ENCODE measurements around the gene AP3D1.
"Not testable (repeated sequence)": the region's sequence is repeated elsewhere in the genome, so short reads cannot be mapped to it uniquely, and the experiment has no call there.

Gene AP3D1

DNA sequence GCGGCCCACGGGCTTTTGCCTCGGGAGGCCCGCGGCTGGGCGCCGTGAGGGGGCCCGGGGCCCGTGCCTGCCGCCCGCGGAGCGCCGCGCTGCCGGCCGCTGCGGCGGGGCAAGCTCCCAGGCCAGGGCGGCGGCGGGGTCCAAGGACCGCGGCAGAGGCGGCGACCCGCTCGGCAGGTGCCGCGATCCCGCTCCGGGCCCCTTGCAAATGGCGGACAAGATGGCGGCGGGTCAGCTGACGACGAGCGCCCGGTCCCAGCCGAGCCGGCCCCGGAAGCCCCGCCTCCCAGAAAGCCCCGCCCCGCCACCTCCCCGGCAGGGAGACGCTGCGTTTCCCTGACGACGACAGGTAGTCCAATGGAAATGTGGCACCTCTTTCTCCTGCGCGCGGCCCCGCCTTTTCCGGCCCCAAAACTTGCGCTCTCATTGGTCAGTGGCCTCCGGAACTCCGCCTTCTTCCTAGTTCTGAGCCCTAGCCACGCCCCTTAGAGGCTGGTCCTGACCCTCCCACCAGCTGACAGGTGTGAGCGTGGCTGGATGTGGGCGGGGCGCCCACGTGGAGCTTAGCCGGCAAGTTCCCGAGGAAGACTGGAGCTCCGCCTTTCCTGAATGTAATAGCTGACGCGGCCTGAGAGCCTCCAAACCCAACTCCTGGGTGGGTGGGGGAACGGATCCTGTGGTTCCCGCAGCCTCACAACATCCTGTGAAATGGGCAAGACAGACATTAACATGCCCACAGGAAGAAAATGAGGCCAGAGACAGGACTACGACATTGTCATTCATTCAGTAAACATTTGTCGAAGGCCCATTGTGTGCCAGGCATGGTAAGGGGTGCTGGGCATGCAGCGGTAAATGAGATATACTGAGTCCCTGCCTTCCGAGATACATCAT, at the start of gene AP3D1:
Gene AP3D1 (minus strand): TSS at position 228 of the 891 bp plus-strand sequence. CDS start 232 bp downstream, outside the sequence.
- DNase-seq, result peak; percentile 99

DNA sequence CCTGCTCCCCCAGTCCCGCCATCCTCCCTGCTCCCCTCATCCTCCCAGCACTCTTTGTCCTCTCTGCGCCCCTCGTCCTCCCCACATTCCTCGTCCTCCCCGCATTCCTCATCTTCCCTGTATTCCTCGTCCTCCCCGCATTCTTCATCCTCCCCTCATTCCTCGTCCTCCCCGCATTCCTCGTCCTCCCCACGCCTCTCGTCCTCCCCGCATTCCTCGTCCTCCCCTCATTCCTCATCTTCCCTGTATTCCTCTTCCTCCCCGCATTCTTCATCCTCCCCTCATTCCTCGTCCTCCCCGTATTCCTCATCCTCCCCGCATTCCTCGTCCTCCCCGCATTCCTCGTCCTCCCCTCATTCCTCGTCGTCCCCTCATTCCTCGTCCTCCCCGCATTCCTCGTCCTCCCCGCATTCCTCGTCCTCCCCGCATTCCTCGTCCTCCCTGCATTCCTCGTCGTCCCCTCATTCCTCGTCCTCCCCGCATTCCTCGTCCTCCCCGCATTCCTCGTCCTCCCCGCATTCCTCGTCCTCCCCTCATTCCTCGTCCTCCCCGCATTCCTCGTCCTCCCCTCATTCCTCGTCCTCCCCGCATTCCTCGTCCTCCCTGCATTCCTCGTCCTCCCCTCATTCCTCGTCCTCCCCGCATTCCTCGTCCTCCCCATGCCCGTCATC, 49.4 kb upstream of the AP3D1 start:
- not testable (repeated sequence) for DNase-seq

DNA sequence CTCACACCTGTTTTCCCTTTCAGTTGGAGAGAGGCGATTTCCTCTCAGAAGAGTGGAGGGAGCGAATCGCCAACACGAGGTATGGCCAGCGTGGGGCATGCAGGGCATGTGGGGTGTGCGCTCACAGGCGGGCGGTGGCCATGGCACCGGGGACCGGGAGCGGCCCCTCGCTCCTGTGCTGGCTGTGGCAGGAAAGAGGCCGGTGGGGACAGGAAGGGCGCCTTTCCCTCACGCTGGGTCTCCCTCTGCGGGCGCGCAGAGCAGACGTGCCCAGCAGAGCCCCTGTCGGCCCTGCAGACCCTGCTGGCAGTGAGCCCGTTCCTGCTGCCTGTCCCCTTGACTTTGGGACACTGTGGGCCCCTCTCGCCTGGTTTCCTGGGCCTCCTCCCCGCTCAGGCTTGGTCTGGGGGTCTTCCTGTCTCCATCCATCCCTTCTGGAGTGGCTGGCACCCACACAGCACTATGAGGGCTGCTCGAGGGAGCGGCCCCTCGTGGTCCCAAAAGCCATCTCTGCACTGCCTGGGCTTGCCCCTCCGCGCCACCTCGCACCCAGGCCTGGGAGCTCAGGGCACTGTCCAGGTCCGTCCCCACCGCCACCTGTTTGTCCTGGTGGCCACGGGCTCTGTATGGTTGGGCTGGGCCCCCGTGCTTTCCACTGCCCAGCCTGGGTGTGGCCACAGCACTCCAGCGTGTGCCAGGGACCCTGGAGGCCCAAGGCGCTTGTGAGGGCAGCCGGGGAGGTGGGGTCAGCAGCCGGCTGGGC, 48.7 kb upstream of the AP3D1 start:
- DNase-seq, result no peak

DNA sequence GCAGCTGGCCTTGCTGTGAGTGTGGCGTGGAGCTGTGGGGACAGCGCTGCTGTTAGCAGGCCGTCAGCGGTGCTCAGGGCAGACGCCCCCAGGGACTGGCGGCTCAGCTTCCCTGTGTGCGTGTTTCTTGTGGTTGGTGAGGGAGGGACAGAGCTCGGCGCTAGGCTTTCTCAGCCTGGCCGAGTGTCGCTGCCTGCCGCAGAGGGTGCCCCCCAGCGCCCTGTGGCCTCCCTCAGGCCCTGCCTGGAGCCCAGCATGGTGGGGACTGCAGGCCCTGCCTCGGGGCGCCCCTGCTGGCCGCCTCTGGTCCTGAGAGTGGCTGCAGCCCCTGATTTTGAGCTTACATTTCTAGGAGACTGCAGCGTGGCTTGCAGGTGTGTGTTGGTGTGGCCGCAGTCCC, 47.8 kb upstream of the AP3D1 start:
- no peak for DNase-seq

DNA sequence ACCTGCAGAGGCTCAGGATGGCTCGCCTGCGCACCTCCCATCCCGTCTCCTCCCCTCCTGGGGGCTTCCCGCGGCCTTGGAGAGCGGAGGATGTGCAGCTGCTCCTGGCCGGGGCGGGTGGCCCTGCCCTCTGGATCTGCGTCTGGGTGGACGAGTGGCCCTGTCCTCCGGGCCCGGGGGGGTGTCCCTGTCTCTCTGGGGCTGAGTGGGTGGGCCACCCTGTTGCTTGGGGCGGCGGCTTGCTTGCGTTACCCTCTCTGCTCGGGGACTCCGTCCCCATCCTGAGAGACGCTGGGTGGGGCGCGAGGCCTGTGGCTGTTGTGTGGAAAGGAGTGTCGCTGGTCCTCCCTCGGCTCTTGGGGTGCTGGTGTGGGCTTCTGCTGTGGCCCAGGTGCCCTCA, 47.0 kb upstream of the AP3D1 start:
- no peak for DNase-seq

DNA sequence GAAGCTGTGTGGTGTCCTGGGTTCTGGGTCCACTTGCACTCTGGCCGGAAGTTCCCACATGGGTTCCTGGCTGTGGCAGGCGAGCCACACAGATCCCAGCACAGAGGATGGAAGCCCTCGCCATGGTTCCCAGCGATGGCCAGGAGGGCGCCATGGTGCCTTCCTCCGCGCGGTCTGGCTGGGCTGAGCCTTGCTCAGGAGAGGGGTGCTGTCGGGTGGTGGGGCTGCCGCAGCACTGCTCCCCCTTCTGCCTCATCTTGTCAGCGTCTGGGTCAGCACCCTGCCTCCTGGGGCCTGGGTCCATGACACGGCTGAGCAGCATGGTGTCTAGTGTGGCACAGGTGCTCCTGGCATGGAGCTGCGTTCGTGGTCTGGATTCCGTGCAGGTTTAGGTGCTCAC, 45.9 kb upstream of the AP3D1 start:
- no peak for DNase-seq

DNA sequence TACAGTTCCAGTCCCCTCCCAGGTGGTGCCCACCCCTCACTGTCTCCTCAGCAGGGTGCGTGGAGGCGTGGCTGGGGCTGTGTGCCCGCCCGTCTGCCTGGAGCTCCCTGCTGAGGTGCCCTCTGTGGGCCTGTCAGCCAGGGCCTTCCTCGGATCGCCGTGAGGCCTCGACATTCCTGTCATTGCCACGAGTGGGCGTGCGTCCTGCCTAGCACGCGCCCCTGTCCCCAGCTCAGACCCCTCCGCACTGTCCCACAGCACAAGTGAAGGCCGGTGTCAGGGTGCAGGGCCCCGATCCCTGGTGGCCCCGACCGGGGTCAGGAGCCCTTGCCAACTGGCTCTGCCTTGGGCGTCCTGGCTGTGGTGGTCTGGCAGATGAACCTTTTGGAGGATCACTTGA, 44.5 kb upstream of the AP3D1 start:
- DNase-seq, result no peak

DNA sequence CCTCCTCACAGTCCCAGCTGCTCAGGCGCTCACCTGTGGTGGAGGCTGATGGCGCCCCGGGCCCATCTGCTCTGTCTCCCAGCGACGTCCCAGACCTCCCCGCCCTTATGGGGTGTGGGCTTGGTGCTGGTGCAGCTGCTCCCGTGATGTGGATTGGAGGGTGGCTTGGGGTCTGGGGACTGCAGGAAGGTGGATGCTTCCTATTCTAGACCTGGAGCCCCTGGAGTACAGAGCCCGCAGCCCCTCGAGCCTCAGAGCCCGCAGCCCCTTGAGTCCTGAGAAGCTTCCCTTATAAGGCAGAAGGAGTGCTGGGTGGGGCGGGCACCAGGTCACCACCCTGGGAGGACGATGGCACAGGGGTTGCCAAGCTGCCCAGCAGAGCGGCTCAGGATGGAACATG, 44.0 kb upstream of the AP3D1 start:
- DNase-seq, result no peak

DNA sequence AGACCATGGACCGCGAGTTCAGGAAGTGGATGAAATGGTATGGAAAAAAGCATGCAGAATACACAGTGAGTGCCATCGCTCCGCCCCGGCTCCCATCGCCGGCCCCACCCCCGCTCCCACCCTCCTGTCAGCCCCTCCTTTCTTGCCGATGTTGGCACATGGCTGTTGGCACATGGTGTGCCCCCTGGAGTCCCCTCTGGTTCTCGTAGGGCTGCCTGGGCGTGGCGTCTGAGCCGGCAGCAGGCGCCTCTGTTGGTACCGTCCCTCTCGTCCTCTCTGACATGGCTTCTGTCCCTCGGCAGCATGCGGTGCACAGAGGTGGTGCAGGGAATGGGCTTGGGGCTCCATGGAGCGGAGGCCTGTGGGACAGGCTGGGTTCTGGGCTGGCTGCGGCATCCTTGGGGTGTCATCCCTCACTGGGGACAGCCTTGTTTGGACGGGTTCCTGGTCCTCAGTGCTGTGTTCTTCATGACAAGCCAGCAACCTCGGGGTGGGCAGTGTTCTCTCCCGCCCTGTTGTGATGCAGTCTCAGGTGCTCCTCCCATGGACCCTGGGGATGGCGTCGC, 43.2 kb upstream of the AP3D1 start:
- DNase-seq, result no peak

DNA sequence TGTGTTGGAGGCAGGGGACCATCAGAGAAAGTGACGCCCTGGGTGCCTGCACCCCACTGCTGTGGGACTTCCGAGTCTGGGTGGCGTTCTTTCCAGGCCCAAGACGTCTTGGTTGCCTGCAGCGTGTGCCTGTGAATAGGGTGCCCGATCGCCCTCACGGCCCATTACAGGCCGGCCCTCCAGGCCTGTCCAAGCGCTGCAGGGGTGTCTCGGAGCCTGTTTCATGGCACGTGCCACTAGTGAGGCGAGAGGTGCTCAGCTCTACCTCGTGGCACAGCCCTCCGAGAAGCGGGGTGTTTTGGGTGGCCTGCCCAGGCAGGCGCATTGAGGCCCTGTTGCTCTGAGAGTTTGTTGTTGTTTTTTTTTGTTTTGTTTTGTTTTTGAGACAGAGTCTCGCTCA, 42.4 kb upstream of the AP3D1 start:
- no peak for DNase-seq

DNA sequence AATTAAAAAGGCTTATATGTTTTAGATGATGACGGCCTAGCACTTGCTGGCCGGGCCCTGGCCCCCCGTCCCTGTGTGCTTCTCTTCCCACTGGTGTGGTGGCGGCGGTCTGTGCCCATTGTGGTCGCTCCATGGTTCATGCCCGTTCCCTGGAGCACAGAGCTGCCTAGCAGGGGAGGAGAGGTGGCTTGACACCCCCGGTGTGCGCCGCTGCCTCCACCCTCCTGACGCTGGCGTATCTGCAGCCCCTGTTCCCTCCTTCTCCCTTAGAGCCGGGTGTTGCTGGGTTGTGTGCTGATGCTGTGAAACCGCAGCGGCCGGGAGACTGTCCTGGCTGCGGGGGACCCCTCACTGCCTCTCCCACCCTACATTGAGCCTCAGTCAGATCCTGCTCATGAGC, 41.5 kb upstream of the AP3D1 start:
- DNase-seq, result no peak

DNA sequence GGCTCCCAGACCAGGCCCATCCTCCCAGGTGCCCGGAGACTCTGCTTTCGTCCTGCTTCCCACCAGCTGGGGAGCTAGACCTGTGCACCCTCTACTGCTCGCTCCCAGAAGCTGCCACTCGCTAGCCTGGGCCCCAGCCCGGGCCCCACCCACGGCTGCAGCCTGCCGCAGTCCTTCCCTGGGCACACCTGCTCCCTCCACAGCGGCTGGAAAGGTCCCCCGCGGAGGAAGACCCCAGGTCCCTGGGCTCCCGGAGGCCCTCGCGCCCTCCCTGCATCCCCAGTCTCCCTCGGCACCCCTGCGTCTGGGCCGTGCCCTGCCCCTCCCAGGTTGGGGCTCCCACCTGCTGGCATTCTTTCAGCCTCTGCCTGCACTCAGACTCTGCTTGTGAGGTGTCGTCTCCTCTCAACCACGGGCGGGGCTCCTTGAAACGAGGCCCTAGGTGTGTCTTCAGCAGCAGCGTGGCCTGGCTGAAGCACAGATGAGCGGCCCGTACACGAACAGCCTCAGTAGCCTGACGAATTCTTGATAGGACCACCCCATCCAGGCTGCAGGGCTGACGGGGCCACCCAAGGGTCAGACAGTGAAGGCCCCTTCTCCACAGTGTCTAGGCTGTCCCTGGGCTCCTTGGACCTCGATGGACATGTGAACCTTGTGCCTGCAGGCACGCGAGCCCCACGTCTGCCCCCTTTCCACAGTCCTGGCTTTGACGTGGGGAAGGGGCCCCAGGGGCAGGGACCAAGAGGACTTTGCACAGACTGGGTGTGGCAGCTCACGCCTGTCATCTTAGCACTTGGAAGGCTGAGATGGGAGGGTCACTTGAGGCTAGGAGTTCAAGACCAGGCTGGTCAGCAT, 40.3 kb upstream of the AP3D1 start:
- no peak for DNase-seq

DNA sequence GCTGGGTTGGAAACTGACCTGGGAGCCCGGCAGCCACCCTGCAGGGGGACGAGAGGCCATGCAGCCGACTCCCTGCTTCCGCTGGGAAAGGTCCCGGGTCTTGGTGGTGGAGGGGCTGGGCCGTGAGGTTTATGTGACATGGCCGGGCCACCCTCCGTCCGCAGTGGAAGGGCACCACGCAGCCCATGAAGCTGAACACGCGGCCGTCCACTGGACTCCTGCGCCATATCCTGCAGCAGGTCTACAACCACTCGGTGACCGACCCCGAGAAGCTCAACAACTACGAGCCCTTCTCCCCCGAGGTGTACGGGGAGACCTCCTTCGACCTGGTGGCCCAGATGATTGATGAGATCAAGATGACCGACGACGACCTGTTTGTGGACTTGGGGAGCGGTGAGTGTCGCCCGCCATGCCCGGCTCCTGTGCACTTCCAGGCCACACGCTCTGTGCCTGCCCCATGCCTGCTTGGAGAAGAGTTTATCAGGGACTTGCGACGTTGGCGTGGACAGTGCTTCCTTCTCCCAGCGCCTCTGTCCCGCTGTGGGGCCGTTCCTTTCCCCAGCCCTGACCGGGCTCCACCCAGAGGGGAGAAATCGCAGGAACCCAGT, 39.6 kb upstream of the AP3D1 start:
- no peak for DNase-seq

DNA sequence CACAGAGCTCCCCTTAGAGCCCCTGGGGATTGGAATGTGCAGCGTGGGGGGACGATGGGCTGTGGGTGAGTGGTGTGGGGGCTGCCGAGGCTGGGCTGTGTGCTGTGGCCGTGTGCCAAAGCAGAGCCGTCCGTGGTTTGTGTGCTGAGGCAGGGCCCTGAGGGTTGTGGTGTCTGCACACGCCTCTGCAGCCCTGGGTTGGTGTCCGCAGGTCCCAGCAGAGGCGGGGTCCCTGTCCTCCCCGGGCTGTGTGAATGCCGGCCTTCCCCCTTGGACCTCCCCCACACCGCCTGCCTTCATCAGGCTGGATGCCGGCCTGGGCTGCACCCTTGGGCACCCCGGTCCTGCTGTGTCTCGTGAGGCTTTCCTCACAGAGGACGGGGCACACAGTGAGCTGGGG, 38.5 kb upstream of the AP3D1 start:
- DNase-seq, result no peak

DNA sequence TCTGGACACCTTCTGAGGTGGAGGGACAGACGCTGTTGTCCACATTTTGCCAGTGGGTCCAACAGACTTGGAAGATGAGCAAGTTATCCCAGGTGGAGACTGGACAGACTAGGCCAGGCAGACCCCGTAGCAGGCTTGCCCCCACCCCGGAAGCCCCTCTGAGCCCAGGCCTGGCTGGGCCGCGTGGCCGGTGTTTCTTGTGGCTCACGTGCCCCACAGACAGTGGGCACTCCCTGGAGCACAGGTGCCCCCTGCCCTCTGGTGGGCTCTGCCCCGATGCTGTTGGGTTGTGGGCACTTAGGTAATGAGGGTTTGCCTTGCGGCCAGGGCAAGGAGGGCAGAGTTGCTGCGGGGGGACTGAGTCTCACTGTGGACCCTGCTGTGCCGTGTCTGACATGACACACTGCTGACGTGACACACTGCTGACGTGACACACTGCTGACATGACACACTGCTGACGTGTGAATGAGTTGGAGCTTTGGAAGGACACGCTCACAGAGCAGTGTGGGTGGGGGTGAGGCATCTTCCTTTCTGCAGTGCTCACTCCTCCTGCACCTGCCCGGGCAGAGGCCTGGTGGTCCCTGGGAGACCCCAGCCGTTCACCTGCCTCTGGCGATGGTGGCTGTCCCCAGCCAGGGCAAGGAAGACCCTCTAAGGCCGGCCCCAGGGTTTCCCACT, 37.5 kb upstream of the AP3D1 start:
- no peak for DNase-seq

DNA sequence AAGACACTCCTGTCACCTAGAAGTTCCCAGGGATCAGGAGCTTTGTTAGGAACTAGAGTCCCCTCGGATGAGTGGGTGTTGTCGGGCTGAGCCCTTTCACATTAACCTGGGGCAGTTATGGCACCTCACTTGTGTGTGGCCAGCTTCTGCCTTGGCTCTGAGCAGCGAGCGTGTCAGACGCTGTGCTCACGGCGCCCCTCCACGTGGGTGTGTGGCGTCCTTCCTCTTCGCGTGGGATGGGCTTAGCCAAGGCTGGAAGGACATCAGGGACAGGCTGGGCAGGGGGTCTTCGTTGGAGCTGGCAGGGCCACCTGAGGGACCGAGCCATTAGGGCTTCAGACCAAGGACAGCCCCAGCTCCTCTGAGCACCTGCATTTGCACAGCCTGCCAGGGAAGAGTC, 35.8 kb upstream of the AP3D1 start:
- DNase-seq, result no peak

DNA sequence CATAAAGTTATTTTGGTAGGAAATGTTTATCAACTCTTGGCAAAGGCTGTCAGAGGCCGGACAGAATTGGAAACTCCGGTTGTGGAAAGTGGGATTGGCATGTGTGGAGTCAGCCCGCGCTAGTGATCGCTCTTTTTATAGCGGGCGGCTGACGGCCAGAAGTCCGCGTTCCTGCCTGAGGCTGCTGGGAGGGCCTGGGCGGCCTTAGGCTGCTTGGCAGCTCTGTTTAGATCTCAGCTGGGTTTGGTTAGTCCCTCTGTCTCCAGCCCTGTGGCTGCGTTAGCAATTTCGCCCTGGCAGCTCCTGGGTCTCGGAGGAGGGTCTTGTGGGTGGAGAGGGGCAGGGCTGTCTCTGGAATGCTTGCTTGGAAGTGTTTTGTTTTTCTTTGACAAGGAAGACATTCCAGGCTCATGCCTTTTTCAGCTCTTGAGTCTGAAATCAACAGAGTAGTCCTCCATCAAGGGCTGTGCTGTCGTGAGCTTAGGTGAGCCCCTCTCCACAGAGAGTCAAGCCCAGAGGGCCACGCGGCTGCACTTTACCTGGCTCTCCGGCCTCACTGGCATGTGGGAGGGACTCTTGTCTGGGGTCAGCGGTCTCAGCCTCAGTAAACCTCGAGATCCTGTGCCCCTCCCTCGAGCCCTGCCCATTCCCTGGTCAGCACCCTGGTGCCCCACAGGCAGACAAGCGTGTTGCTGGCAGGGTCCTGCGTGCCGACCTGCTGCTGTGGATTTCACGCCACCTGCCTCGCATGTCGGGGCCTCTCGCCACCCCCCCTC, 34.9 kb upstream of the AP3D1 start:
- no peak for DNase-seq

DNA sequence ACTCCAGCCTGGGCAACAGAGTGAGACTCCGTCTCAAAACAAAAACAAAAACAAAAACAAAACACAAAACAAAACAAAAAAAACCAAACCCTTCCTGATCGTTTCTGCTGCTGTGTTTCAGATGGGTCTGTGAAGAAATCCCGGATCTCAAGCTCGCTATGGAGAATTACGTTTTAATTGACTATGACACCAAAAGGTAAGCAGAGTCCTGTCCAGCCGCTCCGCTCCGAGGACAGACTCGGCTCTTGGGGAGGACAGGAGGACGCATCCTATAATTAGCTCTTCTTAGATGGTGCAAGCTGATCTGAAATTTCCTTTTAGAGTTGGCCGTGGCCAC, 34.3 kb upstream of the AP3D1 start:
- DNase-seq, result no peak

DNA sequence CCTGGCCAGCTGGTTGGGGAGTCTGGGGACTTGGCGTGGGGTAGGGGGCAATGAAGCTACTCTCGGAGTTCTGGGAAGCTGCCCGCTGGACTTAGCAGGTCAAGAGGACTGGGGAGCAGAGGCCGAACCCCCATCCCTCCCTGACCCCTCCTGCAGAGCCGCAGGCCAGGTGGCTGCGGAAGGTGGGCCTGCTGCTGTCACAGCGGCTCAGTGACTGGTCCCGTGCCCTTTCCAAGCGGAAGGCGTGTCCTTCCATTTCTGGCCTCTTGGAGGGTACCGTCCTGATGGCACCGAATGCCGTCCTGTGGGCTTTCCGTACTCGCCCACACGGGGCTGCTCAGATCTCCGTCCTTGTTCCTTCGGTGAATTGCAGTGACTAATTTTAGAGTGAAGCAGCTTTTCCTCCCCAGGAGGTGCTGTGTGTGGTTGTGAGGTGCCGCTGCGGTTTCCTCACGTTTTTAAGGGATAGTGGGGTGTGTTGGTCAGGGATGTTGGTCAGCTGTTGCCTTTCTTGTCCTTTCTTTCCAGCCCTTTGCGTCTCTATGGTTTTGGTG, 33.1 kb upstream of the AP3D1 start:
- no peak for DNase-seq

DNA sequence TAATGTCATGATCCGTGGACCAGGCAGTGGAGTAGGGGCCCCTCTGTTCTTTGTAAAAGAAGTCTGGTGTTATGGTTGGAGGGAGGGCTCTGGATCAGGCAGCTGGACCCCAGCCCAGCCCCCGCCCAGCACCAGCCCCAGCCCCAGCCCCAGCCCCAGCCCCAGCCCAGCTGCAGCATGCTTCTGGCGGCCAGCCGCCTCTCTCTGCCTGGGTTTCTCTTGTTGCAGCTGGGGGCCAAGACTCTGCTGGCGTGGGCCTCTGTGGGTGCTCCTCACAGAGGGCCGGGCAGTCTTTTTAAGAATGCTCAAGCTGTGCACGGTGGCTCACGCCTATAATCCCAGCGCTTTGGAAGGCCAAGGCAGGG, 30.2 kb upstream of the AP3D1 start:
- no peak for DNase-seq

All from GOT3 (cell line).